Measurements from ENCODE around the gene FFAR1.

Gene FFAR1

GRCh38 chr19:35395382-35396199 is 47.9 kb downstream of the FFAR1 start:
- DNase-seq = no peak

GRCh38 chr19:35396240-35396885 is 48.7 kb downstream of the FFAR1 start:
- no peak for DNase-seq

GRCh38 chr19:35397064-35397463 is 49.4 kb downstream of the FFAR1 start:
- DNase-seq = no peak

Measured in cerebellar nuclear complex (tissue), 1 donor.